Fibroblast of lung (primary cell): ENCODE data around the gene GGACT. TPM values are rescaled to one million over a fixed set of nuclear protein-coding genes. Genes with fewer than 3 reads are reported as not detected.
A peak's percentile ranks its signal among the peaks of the same experiment; 100 is the strongest.

Experiments
- DNase-seq, 2 donors: peaks; one replicate each; pipeline versions ENCODE4 v3.0.0 to v3.0.0-alpha.2; 2010; ENCODE audit warnings: low read depth in 2 of 2
- H2AFZ ChIP-seq: 2 replicates; pipeline ENCODE4 v1.5.1; 2012; ENCODE audit warnings: low read length, control low read depth, inconsistent platforms
- H3K27ac ChIP-seq: 2 replicates; pipeline ENCODE4 v1.5.1; 2011; ENCODE audit warnings: low read length, control low read depth; ENCODE audit not compliant: insufficient read depth
- H3K27me3 ChIP-seq: 2 replicates; pipeline ENCODE4 v1.5.1; 2011; ENCODE audit warnings: mild to moderate bottlenecking, low read length; ENCODE audit not compliant: control insufficient read depth, insufficient read depth
- H3K36me3 ChIP-seq: 2 replicates; pipeline ENCODE4 v1.5.1; 2011; ENCODE audit warnings: low read length; ENCODE audit not compliant: control insufficient read depth, insufficient read depth
- H3K4me1 ChIP-seq: 2 replicates; pipeline ENCODE4 v1.5.1; 2011; ENCODE audit warnings: low read length; ENCODE audit not compliant: control insufficient read depth, insufficient read depth; ENCODE audit errors: extremely low read depth
- H3K4me2 ChIP-seq: 2 replicates; pipeline ENCODE4 v1.5.1; 2011; ENCODE audit warnings: low read length, control low read depth; ENCODE audit not compliant: insufficient read depth; ENCODE audit errors: extremely low read depth
- H3K4me3 ChIP-seq, 4 experiments: fragments of 200-600 bp in 1 of 4; sonication (generic) in 1 of 4; replicated peaks in 1 of 4; 2 replicates each; pipeline ENCODE4 v1.5.1; 2011 to 2016; ENCODE audit warnings: low read length in 4 of 4, low read depth in 3 of 4, mild to moderate bottlenecking in 3 of 4, control low read depth in 2 of 4, inconsistent platforms in 1 of 4, mixed read lengths in 1 of 4; ENCODE audit not compliant: insufficient read depth in 1 of 4; ENCODE audit errors: control extremely low read depth in 1 of 4
- H3K79me2 ChIP-seq: 2 replicates; pipeline ENCODE4 v1.5.1; 2012; ENCODE audit warnings: mild to moderate bottlenecking, low read length, inconsistent platforms; ENCODE audit not compliant: control insufficient read depth, insufficient read depth
- H3K9ac ChIP-seq: 2 replicates; pipeline ENCODE4 v1.5.1; 2011; ENCODE audit warnings: mild to moderate bottlenecking, low read length, control low read depth; ENCODE audit not compliant: insufficient read depth
- H3K9me3 ChIP-seq: 2 replicates; pipeline ENCODE4 v1.5.1; 2012; ENCODE audit warnings: low read depth, low read length; ENCODE audit not compliant: control insufficient read depth, insufficient read depth
- H4K20me1 ChIP-seq: 2 replicates; pipeline ENCODE4 v1.5.1; 2011; ENCODE audit warnings: low read length; ENCODE audit not compliant: control insufficient read depth, insufficient read depth; ENCODE audit errors: extremely low read depth
- EZH2 ChIP-seq: IDR thresholded peaks from 2 replicates; pipeline ENCODE4 v1.5.1; 2012; ENCODE audit warnings: low read length, control low read depth, mild to moderate bottlenecking; ENCODE audit errors: missing control alignments
- polyA plus RNA-seq, 2 donors: library from polyadenylated mRNA; depleted of rRNA in 1 of 2; stranded (reverse) in 1 of 2; unstranded in 1 of 2; fragments of >200 nt; gene quantifications; 2 replicates each; pipeline ENCODE4 v1.2.1, GENCODE V29; 2011 to 2012; ENCODE audit warnings: missing spikeins in 1 of 2
- total RNA-seq: library from RNA; depleted of rRNA; stranded (reverse); fragments of >200 nt; gene quantifications from 2 replicates; pipeline ENCODE4 v1.2.1, GENCODE V29; 2014
- TF ChIP-seq, protein P1 (sequence below), 2 donors: IDR thresholded peaks in 1 of 2; conservative IDR thresholded peaks in 1 of 2; 1 replicate in 1 of 2; 2 replicates in 1 of 2; pipeline ENCODE4 v1.5.1; 2011 to 2012; ENCODE audit warnings: low read length in 2 of 2, control low read depth in 1 of 2, inconsistent platforms in 1 of 2, low read depth in 1 of 2, mild to moderate bottlenecking in 1 of 2

The GGACT gene
- total and polyA plus RNA-seq, 2 donors (not counting 1 experiment from before 2014, with no cell fraction given): 2.6 to 6.6 TPM

DNA sequence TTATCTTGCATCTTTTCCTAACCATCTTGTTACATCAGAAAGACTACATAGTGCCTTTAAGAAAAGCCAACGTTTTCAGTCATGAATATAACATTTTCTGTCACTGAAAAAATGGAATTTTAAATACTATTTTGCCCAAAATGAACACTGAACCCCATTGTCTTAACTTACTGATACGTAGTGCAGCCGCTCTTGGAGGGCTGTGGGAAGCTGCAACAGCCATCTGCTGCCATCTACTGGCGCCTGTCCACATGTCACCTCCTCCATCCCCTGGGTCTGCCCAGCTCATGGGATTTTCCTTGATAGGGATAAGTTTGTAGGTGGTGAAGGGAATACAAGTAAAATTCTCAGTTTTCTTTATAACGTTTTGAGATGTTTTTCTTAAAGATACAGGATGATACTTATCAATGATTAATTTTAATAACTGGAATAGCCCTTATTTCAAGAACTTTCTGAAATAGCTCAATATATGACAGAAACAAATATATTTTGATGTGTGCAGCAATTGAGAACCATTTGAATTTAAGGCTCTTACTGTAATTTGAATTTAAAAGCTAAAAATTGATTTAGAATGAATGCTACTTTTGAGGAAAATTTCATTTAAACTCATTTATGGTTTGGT is 73.7 kb downstream of the GGACT start:
- Histone ChIP-seq H3K27me3 (no peaks in the 10 kb centered on the region), H3K4me2 (no peak overlapping the region), H3K9ac (no peak overlapping the region)

GRCh38 chr13:100513987-100514670 is 74.5 kb downstream of the GGACT start:
- Histone ChIP-seq H4K20me1 (no peaks in the 10 kb centered on the region), H3K79me2 (no peaks in the 10 kb centered on the region), H3K9me3 (no peaks in the 10 kb centered on the region), H3K9ac (no peak overlapping the region), H3K4me3 (no peak overlapping the region), H2AFZ (no peak overlapping the region), H3K36me3 (no peaks in the 10 kb centered on the region), H3K4me2 (no peak overlapping the region), H3K4me1 (no peaks in the 10 kb centered on the region), H3K27me3 (no peaks in the 10 kb centered on the region), H3K27ac (no peak overlapping the region)
- DNase-seq: peak; percentile 27 to 47
- no peak for TF ChIP-seq EZH2
- TF ChIP-seq, protein P1, sequence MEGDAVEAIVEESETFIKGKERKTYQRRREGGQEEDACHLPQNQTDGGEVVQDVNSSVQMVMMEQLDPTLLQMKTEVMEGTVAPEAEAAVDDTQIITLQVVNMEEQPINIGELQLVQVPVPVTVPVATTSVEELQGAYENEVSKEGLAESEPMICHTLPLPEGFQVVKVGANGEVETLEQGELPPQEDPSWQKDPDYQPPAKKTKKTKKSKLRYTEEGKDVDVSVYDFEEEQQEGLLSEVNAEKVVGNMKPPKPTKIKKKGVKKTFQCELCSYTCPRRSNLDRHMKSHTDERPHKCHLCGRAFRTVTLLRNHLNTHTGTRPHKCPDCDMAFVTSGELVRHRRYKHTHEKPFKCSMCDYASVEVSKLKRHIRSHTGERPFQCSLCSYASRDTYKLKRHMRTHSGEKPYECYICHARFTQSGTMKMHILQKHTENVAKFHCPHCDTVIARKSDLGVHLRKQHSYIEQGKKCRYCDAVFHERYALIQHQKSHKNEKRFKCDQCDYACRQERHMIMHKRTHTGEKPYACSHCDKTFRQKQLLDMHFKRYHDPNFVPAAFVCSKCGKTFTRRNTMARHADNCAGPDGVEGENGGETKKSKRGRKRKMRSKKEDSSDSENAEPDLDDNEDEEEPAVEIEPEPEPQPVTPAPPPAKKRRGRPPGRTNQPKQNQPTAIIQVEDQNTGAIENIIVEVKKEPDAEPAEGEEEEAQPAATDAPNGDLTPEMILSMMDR (conservative IDR thresholded peaks at IDR 0.05 in 1 of 2, IDR thresholded peaks at IDR 0.05 in 1 of 2; ENCODE audit: low read depth in 1 of 2, low read length in 2 of 2): no peak

More for the DNA sequence above, 73.7 kb downstream of the GGACT start:
- no peaks in the 10 kb centered on the region for H4K20me1 ChIP-seq
- H3K27ac ChIP-seq: no peak overlapping the region
- no peak overlapping the region for H2AFZ ChIP-seq
- H3K79me2 ChIP-seq: no peaks in the 10 kb centered on the region
- H3K36me3 ChIP-seq: no peaks in the 10 kb centered on the region
- DNase-seq: peak; percentile 59 to 82
- H3K4me1 ChIP-seq: no peaks in the 10 kb centered on the region
- H3K4me3 ChIP-seq: no peak overlapping the region
- TF ChIP-seq, protein P1 (conservative IDR thresholded peaks at IDR 0.05 in 1 of 2, IDR thresholded peaks at IDR 0.05 in 1 of 2; ENCODE audit: low read depth in 1 of 2, low read length in 2 of 2): peak; percentile 96 to 99
- TF ChIP-seq EZH2: no peak
- no peaks in the 10 kb centered on the region for H3K9me3 ChIP-seq

DNA sequence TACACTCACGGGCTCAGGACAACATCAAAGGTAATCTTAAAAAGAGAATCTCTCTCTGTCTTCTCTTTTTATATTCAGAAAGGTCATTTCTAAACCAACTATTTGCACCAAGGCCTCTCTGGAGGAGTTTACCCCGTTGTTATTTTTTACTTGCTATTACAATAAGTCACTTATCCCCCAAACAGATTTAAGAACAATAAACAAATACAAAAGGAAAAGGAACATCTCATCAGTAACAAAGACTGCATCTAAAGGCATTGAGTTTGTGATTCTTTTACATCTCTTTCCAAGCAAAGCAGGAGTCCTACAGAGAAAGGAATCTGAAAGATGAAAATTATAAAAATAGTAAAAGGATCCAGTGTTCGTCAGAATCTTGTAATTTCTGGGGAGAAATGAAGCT is 75.4 kb downstream of the GGACT start:
- no peak overlapping the region for H3K4me3 ChIP-seq
- H2AFZ ChIP-seq: no peak overlapping the region
- H3K4me1 ChIP-seq: no peaks in the 10 kb centered on the region
- no peaks in the 10 kb centered on the region for H3K79me2 ChIP-seq
- H3K36me3 ChIP-seq: no peaks in the 10 kb centered on the region
- H3K9me3 ChIP-seq: no peaks in the 10 kb centered on the region
- no peak overlapping the region for H3K4me2 ChIP-seq
- no peak for DNase-seq
- H3K27me3 ChIP-seq: no peaks in the 10 kb centered on the region
- TF ChIP-seq, protein P1 (conservative IDR thresholded peaks at IDR 0.05 in 1 of 2, IDR thresholded peaks at IDR 0.05 in 1 of 2; ENCODE audit: low read depth in 1 of 2, low read length in 2 of 2): no peak
- TF ChIP-seq EZH2: no peak
- H3K9ac ChIP-seq: no peak overlapping the region
- H4K20me1 ChIP-seq: no peaks in the 10 kb centered on the region
- no peak overlapping the region for H3K27ac ChIP-seq
